GM13977 (cell line): ENCODE measurements around the gene PDE4D.
"Not testable (repeated sequence)": the region's sequence is repeated elsewhere in the genome, so short reads cannot be mapped to it uniquely, and the experiment has no call there.

Experiments
- DNase-seq: peaks from one replicate; pipeline ENCODE4 v3.0.0; 2012; ENCODE audit warnings: low spot score
- CTCF ChIP-seq: IDR thresholded peaks from 2 replicates; pipeline ENCODE4 v1.5.1; 2012; ENCODE audit warnings: mild to moderate bottlenecking, control low read depth; ENCODE audit not compliant: insufficient read depth; ENCODE audit errors: extremely low read depth, missing control alignments
- in situ Hi-C: fragments of 300-500 bp; cut with MboI; formaldehyde crosslinking; loops from one replicate; pipeline ENCODE4 v1.12.0; 2022; ENCODE audit warnings: low sequenced_read_pairs, low pct_unique_long_range_greater_than_20kb, mixed read lengths, inconsistent platforms; ENCODE audit not compliant: unreplicated experiment

The PDE4D gene

DNA sequence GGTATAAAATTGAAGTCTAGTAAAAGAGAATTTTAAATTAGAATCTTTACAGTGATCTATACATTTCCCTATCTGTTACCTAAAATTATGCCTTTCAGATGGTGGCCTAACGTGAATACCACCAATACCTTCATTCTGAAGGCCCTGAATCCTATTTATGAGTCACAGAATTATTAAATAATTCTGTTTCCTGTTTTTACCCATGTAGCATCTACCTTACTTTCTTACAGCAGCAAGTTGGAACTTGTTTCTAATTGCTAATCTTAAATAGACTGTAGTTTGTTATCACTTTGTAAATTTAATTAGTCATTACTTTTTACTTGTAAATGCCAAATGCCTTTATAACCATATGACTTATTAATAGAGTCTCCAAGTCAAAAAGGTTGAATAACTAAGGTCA lies 135.0 kb downstream of the PDE4D start:
- no peak for DNase-seq
- in situ Hi-C loops = no loop called here
- no peak for TF ChIP-seq CTCF

DNA sequence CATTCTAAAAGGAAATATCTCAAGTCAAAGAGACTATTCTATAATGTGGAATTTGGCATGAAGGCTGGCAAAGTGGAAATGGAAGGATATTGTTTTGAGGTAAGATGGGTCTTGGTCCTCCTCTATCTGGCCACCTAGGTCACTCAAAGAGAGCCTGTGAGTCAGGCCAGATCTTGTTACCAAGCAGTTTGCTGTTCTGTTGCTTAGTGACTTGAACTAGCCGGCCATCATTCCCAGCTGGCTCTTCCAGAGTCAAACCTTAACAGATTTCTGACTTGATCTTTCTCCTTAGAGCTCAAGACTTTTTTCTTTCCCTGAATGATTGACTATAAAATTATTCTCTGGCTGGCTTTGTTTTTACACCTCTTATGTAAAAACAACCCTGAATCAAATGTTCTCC lies 136.1 kb downstream of the PDE4D start:
- in situ Hi-C loops = no loop called here
- no peak for DNase-seq
- TF ChIP-seq CTCF = no peak

DNA sequence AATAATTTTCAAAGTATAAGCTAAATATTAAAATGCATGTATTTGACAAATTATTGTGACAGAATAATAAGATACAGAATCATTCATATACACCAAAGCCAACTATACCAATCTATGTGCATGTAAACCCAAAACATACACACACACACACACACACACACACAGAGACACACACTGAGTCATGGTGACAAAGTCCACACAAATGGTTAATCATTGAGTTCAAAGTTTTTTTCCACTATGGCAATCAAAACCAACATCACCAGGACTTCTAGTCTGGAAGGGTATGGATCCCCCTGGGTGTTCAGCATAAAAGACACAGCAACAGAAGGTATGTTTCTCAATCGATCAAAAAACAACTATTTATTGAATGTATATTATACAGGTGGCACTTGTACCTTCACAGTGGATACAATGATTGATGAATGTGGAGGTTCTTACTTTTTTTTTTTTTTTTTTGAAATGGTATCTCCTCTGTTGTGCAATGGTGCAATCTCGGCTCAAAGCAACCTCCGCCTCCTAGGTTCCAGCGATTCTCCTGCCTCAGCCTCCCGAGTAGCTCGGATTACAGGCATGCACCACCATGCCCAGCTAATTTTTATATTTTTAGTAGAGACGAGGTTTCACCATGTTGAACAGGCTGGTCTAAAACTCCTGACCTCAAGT lies 137.0 kb downstream of the PDE4D start:
- no peak for DNase-seq
- TF ChIP-seq CTCF = no peak
- in situ Hi-C loops = no loop called here

DNA sequence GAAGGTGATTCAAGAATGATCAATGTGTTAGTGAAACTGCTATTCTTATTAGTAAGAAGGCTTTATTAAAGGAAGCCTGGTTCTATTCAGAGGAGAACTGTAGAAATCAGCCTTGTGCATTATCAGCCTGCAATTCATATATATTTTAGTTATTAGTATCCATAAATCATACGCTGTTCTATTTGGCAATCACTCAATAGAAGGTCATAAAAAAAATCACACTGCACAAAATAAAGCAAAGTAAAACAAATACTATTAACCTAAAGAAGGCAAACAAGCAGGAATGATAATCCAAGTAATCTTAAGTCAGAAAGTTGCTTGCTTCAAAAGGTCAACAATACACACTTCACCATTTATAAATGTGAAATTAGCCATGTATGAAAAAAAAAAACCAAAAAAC lies 138.1 kb downstream of the PDE4D start:
- TF ChIP-seq CTCF = no peak
- in situ Hi-C loops = no loop called here
- DNase-seq = no peak

DNA sequence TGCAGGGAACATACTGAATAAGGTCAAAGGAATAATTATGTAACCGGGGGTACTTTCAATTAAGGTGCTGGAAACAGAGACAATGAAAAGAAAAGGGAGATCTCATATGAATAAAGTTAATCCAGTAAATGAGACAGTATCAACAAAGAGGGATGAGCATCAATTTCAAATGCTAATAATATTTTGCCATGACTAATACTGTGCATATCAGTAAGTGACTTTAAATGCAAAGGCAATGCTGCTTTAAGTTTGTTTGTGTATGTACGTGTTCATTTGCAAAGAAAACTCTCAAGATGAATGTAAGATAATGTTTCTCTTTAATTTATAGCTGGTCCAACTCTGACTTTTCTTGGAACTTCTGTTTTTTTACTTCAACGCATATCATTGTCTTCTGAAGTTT lies 139.9 kb downstream of the PDE4D start:
- no peak for DNase-seq
- in situ Hi-C loops = no loop called here
- TF ChIP-seq CTCF = no peak

GRCh38 chr5:59749782-59750520 lies 143.6 kb downstream of the PDE4D start:
- in situ Hi-C loops = no loop called here
- DNase-seq = no peak
- no peak for TF ChIP-seq CTCF

GRCh38 chr5:59748036-59748663 lies 145.4 kb downstream of the PDE4D start:
- in situ Hi-C loops, DNase-seq: not testable (repeated sequence)
